Measurements from ENCODE around the gene CKAP2L. TPM values are rescaled to one million over a fixed set of nuclear protein-coding genes. Genes with fewer than 3 reads are reported as not detected.
A peak's percentile ranks its signal among the peaks of the same experiment; 100 is the strongest.

The CKAP2L gene
- total and polyA plus RNA-seq, 11 donors: 0.06 to 4.5 (median 0.29) TPM; not detected in 4

DNA sequence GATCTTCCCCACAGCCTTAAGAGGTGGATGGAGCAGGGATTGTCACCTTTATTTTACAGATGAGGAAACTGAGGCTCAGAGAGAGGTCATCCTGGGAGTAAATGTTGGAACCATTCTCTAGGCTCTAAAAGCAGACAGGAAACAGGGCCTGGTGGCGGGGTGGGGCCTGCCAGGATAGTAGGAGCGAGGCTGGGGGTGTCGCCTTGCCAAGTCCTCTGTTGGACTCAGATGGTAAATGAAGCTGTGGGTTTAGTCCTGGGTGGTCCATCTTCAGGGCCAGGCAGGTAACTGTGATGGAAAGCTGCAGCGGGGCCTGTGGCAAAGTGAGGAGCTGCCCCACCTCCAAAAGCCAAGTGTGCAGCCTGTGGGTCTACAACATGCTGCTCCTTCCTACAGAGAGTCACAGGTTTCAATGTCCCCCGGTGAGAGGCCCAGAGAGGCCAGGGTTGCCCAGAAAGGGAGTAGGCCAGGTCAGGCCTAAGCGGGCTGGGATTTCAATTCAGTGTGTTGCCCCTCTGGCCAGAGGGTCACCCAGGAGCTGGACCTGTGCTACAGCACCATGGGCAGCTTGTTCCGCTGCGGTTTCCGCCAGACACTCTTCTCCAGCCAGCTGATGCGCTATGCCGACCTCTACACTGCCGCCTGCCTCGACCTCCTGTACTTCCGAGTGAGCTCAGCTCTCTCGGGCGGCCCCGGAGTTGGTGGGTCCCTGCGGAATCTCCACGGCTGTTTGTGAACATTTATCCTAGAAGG lies 37.0 kb downstream of the CKAP2L start:
- WGBS, 4 donors: 71 to 86% (median 82%) methylated on average over 19 of the region's 19 CpGs
- TF ChIP-seq, protein P1, sequence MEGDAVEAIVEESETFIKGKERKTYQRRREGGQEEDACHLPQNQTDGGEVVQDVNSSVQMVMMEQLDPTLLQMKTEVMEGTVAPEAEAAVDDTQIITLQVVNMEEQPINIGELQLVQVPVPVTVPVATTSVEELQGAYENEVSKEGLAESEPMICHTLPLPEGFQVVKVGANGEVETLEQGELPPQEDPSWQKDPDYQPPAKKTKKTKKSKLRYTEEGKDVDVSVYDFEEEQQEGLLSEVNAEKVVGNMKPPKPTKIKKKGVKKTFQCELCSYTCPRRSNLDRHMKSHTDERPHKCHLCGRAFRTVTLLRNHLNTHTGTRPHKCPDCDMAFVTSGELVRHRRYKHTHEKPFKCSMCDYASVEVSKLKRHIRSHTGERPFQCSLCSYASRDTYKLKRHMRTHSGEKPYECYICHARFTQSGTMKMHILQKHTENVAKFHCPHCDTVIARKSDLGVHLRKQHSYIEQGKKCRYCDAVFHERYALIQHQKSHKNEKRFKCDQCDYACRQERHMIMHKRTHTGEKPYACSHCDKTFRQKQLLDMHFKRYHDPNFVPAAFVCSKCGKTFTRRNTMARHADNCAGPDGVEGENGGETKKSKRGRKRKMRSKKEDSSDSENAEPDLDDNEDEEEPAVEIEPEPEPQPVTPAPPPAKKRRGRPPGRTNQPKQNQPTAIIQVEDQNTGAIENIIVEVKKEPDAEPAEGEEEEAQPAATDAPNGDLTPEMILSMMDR (IDR thresholded peaks at IDR 0.05): no peak
- no peak for TF ChIP-seq POLR2A (IDR thresholded peaks at IDR 0.05)
- no peaks in the 10 kb centered on the region for H3K9me3 ChIP-seq
- ATAC-seq (no peak), DNase-seq (no peak)
- no peak overlapping the region for H3K27ac ChIP-seq
- no peak overlapping the region for H3K4me3 ChIP-seq
- peaks cover 0 to 20% (median 1%) of the 10 kb centered on the region in 12 donors for H3K4me1 ChIP-seq
- peaks cover 0 to 16% (median 0%) of the 10 kb centered on the region in 9 donors for H3K27me3 ChIP-seq
- intact Hi-C loops (cut with DNase I): loop anchor here in 6 of 10 donors (2.0 to 5.0 kb wide), 6 partner anchors 100 to 129 kb away; no protein-coding TSS in a partner anchor
- no peaks in the 10 kb centered on the region for H3K36me3 ChIP-seq

DNA sequence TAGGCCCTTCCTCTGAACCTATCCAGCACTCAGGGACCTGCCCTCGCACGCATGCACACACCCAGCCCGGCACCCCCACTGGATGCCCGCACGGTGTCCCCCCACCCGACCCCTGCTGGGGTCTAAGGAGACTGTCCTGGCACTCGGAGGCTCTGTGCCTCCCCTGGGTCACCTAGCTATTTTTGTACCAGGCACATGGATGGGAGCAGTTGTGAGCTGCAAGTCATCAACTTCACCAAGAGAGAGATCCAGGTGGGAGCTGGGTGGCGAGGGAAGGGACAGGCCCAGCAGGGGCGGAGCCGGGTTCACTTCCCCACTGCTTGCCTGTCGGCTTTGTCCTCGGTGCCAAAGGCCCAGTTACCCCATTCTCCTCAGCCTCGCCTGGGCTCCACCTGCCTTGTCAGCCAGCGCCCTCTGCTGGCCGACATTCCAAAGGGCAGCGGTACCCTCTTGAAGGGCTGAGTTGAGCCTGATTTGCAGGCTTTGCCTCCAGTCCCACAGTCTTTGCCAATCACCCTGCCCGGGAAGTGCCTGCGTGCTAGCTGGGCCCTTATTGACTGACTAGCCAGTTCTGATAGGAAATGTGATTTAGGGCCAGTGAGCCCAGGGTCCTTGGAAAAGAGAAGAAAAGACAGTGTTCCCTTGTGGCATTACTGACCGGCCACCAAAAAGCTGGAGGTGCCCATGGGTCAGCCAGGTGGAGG lies 37.8 kb downstream of the CKAP2L start:
- ATAC-seq (peak; percentile 82 to 95 (median 92)), DNase-seq (peak; percentile 82 to 95 (median 88))
- peaks cover 0 to 16% (median 0%) of the 10 kb centered on the region in 9 donors for H3K27me3 ChIP-seq
- TF ChIP-seq POLR2A (IDR thresholded peaks at IDR 0.05): no peak
- TF ChIP-seq, protein P1 (IDR thresholded peaks at IDR 0.05): peak; percentile 86 to 99 (median 96)
- no peaks in the 10 kb centered on the region for H3K36me3 ChIP-seq
- no peak overlapping the region for H3K4me3 ChIP-seq
- peaks cover 0 to 20% (median 1%) of the 10 kb centered on the region in 12 donors for H3K4me1 ChIP-seq
- no peak overlapping the region for H3K27ac ChIP-seq
- 29 to 51% (median 33%) methylated on average over 8 to 19 of the region's 19 CpGs for WGBS, 4 donors
- H3K9me3 ChIP-seq: no peaks in the 10 kb centered on the region
- intact Hi-C loops (cut with DNase I): loop anchor here (1.0 to 5.0 kb wide), 9 partner anchors 99 to 128 kb away; no protein-coding TSS in a partner anchor

DNA sequence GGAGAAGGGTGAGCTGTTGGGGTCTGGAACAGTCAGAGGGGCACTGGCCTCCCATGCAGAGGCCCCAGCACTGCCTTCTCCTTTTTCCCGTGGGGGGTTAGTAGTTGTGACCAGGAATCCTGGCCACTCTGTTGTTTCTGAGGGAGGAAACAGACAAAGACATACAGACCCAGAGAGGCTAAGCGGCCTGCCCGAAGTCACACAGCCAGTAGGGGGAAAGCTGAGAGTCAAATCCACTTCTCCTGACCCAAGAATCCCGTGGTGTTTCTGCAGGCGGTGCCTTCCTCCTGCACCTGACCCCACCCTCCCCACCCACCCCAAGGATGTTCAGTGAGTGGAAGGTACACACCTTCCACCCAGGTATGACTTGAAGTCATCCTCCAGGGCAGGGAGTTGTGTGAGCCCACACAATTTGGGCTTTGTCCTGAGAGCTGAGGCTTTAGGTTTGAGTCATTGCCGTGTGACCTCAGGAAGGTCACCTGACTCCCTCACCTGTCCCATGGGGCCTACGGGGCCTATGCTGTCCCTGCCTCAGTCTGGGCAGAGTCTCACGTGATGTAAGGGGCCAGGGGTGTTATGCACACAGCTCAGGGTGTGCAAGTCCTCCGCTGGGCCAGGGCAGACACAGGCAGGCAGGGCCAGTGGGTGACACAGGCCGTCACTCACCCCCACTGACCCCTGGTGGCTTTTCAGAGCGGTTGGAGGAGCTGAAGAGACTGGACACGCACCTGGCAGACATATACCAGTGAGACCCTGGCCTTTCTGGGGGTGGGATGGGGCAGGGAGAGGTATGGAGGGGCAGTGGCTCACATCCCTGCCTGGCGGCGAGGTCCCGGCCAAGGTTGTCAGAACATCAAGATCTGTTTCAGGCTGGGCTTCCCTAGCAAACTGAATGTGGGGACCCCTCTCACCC lies 38.6 kb downstream of the CKAP2L start:
- H3K27ac ChIP-seq: no peak overlapping the region
- intact Hi-C loops (cut with DNase I): loop anchor here (1.0 to 5.0 kb wide), 11 partner anchors 98 to 129 kb away; no protein-coding TSS in a partner anchor
- no peak overlapping the region for H3K4me3 ChIP-seq
- DNase-seq (no peak), ATAC-seq (no peak)
- no peaks in the 10 kb centered on the region for H3K9me3 ChIP-seq
- H3K27me3 ChIP-seq: peaks cover 0 to 16% (median 0%) of the 10 kb centered on the region in 9 donors
- peaks cover 0 to 23% (median 1%) of the 10 kb centered on the region in 12 donors for H3K4me1 ChIP-seq
- WGBS, 4 donors: 87 to 91% (median 89%) methylated on average over 6 to 15 of the region's 15 CpGs
- TF ChIP-seq, protein P1 (IDR thresholded peaks at IDR 0.05): no peak
- TF ChIP-seq POLR2A (IDR thresholded peaks at IDR 0.05): no peak
- no peaks in the 10 kb centered on the region for H3K36me3 ChIP-seq

All from heart left ventricle (tissue), 16 donors.